HepG2 (cell line): ENCODE measurements around the gene CDK12. TPM values are rescaled to one million over a fixed set of nuclear protein-coding genes. Genes with fewer than 3 reads are reported as not detected.

Experiments used
- CC2D1A ChIP-seq: sonication (generic); formaldehyde crosslinking; IDR thresholded peaks from 2 replicates; pipeline ENCODE4 v1.8.1; 2023; ENCODE audit warnings: mild to moderate bottlenecking, missing genetic modification reagents
- CEBPZ ChIP-seq: IDR thresholded peaks from 2 replicates; pipeline ENCODE4 v1.6.1; 2012; ENCODE audit warnings: low read length, improper control_type of control experiment
- HDAC2 ChIP-seq: sonication (generic); formaldehyde crosslinking; IDR thresholded peaks from 2 replicates; pipeline ENCODE4 v1.4.0; 2020; ENCODE audit warnings: missing genetic modification reagents
- HNF4A ChIP-seq: sonication (generic); formaldehyde crosslinking; IDR thresholded peaks from 2 replicates; pipeline ENCODE4 v1.4.0; 2020; ENCODE audit warnings: missing genetic modification reagents
- HOXA7 ChIP-seq: sonication (generic); formaldehyde crosslinking; IDR thresholded peaks from 2 replicates; pipeline ENCODE4 v1.8.1; 2022; ENCODE audit warnings: mild to moderate bottlenecking, missing genetic modification reagents, moderate library complexity
- HOXD1 ChIP-seq: sonication (generic); formaldehyde crosslinking; IDR thresholded peaks from 2 replicates; pipeline ENCODE4 v1.5.0; 2020; ENCODE audit warnings: missing genetic modification reagents
- IKZF5 ChIP-seq: IDR thresholded peaks from 2 replicates; pipeline ENCODE4 v1.6.1; 2018; ENCODE audit warnings: missing genetic modification reagents, mild to moderate bottlenecking, missing compliant biosample characterization
- NCOA2 ChIP-seq: sonication (generic); formaldehyde crosslinking; IDR thresholded peaks from 2 replicates; pipeline ENCODE4 v1.8.0; 2022; ENCODE audit warnings: inconsistent platforms
- NFRKB ChIP-seq: fragments of 450-650 bp; IDR thresholded peaks from 2 replicates; pipeline ENCODE4 v1.6.1; 2017
- NR2F1 ChIP-seq, 2 experiments: fragments of 450-650 bp in 1 of 2; formaldehyde crosslinking in 1 of 2; IDR thresholded peaks; 2 replicates each; pipeline versions ENCODE4 v1.5.0 to v1.6.1; 2016 to 2020; ENCODE audit warnings: mild to moderate bottlenecking in 1 of 2, missing compliant biosample characterization in 1 of 2, missing genetic modification reagents in 1 of 2, moderate library complexity in 1 of 2
- PLSCR1 ChIP-seq: sonication (generic); formaldehyde crosslinking; IDR thresholded peaks from 2 replicates; pipeline ENCODE4 v1.5.0; 2020; ENCODE audit warnings: missing genetic modification reagents, mild to moderate bottlenecking, borderline replicate concordance
- SMARCC2 ChIP-seq: fragments of 450-650 bp; IDR thresholded peaks from 2 replicates; pipeline ENCODE4 v1.6.1; 2017; ENCODE audit warnings: antibody characterized with exemption, mild to moderate bottlenecking
- SOX13 ChIP-seq, 3 experiments: fragments of 450-650 bp in 1 of 3; sonication (generic) in 1 of 3; formaldehyde crosslinking in 1 of 3; IDR thresholded peaks in 2 of 3; conservative IDR thresholded peaks in 1 of 3; 2 replicates each; pipeline versions ENCODE4 v1.5.0 to v1.6.1; 2016 to 2020; ENCODE audit warnings: antibody characterized with exemption in 1 of 3, mild to moderate bottlenecking in 1 of 3, missing compliant biosample characterization in 1 of 3, missing genetic modification reagents in 1 of 3, moderate library complexity in 1 of 3
- ZNF296 ChIP-seq: sonication (generic); formaldehyde crosslinking; conservative IDR thresholded peaks from 2 replicates; pipeline ENCODE4 v1.5.0; 2020; ENCODE audit warnings: mild to moderate bottlenecking, missing genetic modification reagents
- ZNF512B ChIP-seq: sonication (generic); formaldehyde crosslinking; IDR thresholded peaks from 2 replicates; pipeline ENCODE4 v1.5.1; 2020; ENCODE audit warnings: missing genetic modification reagents, mild to moderate bottlenecking, borderline replicate concordance
- ZNF550 ChIP-seq: sonication (generic); formaldehyde crosslinking; IDR thresholded peaks from 2 replicates; pipeline ENCODE4 v1.4.0; 2020; ENCODE audit warnings: mild to moderate bottlenecking, missing genetic modification reagents, borderline replicate concordance
- ZNF777 ChIP-seq: sonication (generic); formaldehyde crosslinking; IDR thresholded peaks from 2 replicates; pipeline ENCODE4 v1.4.0; 2020; ENCODE audit warnings: missing genetic modification reagents
- ZNF792 ChIP-seq: IDR thresholded peaks from 2 replicates; pipeline ENCODE4 v1.6.1; 2016
- polyA plus RNA-seq, 8 experiments: library from polyadenylated mRNA; depleted of rRNA in 3 of 8; stranded (reverse) in 7 of 8; unstranded in 1 of 8; fragments of >200 nt; fragmentation: Illumina TruSeq in 4 of 8; extraction: Trizol in 4 of 8; gene quantifications; 2 replicates each; pipeline versions ENCODE4 v1.2.1 to v1.2.3, GENCODE V29; 2011 to 2016; ENCODE audit warnings: low read depth in 4 of 8, missing spikeins in 1 of 8, mixed read lengths in 1 of 8; ENCODE audit not compliant: insufficient read depth in 1 of 8
- total RNA-seq, 5 experiments: library from RNA; depleted of rRNA; stranded (reverse); fragments of >200 nt; fragmentation: Illumina TruSeq; extraction: Trizol; gene quantifications; 2 replicates each; pipeline ENCODE4 v1.2.3, GENCODE V29; 2016; ENCODE audit warnings: low read depth in 1 of 5

Gene CDK12
- total and polyA plus RNA-seq, 2 of the 13 experiments (the other 11 are each of a cell fraction or from before 2014, with no cell fraction given): 24.0 to 88.6 TPM

- TF ChIP-seq IKZF5 (CRISPR knock-in tag) (peak; percentile 89), HOXA7 (CRISPR knock-in tag) (no peak), SOX13 (IDR thresholded peaks at IDR 0.05) (no peak; the same call in 1 of the 2 replicates), SOX13 (CRISPR knock-in tag; conservative IDR thresholded peaks at IDR 0.05 in 1 of 2, IDR thresholded peaks at IDR 0.05 in 1 of 2) (peak; percentile 51 to 79; a peak in 1 of 4 replicates), SMARCC2 (no peak), NCOA2 (CRISPR knock-in tag) (peak; percentile 58), HOXD1 (CRISPR knock-in tag) (0 out of 2 replicates have a peak, but pooled peaks have one; percentile 58), PLSCR1 (CRISPR knock-in tag) (no peak), ZNF777 (CRISPR knock-in tag) (0 out of 2 replicates have a peak, but pooled peaks have one; percentile 47), HDAC2 (CRISPR knock-in tag) (peak; percentile 54), CEBPZ (no peak), CC2D1A (CRISPR knock-in tag) (no peak), ZNF550 (CRISPR knock-in tag) (0 out of 2 replicates have a peak, but pooled peaks have one; percentile 21), HNF4A (CRISPR knock-in tag) (no peak), NR2F1 (CRISPR knock-in tag; IDR thresholded peaks at IDR 0.05) (peak in 1 of 2 experiments; percentile 29; a peak in 2 of 4 replicates), ZNF296 (CRISPR knock-in tag) (peak; percentile 75; the same call in 1 of the 2 replicates), NFRKB (no peak), ZNF792 (CRISPR knock-in tag) (peak; percentile 69; the same call in 1 of the 2 replicates), ZNF512B (CRISPR knock-in tag) (no peak)
Observed at GRCh38 chr17:39461113-39461925, at the start of gene CDK12 (continued).
